OCI-LY7 (cell line): ENCODE results near the gene CLP1. TPM values are rescaled to one million over a fixed set of nuclear protein-coding genes. Genes with fewer than 3 reads are reported as not detected.

ENCODE experiments used
- BruUV-seq: library from RNA; stranded (reverse); fragments of 400-500 nt; replicated peaks from 2 replicates; lab custom pipeline; 2021; lab: Mats Ljungman, UMichigan
- CTCF ChIA-PET: fragments of 300-600 bp; sonication (Branson Sonifier 250); formaldehyde crosslinking; loops from one replicate; lab custom pipeline; 2022; ENCODE audit warnings: antibody characterized with exemption; ENCODE audit not compliant: unreplicated experiment; lab: Charles Lee
- POLR2A ChIA-PET: fragments of 300-600 bp; sonication (Branson Sonifier 250); formaldehyde crosslinking; loops from one replicate; lab custom pipeline; 2022; ENCODE audit warnings: antibody characterized with exemption; lab: Charles Lee
- DNase-seq: peaks from one replicate; pipeline ENCODE4 v3.0.0-alpha.2; 2015; ENCODE audit warnings: low spot score
- H2AFZ ChIP-seq: fragments of 200-600 bp; sonication (generic), shearing (Covaris generic); 2 replicates; pipeline ENCODE4 v1.6.1; 2014; ENCODE audit warnings: mild to moderate bottlenecking, antibody characterized with exemption, low read length, moderate library complexity
- H3K27ac ChIP-seq: fragments of 200-600 bp; sonication (generic); 2 replicates; pipeline ENCODE4 v1.5.1; 2014; ENCODE audit warnings: mixed run types, low read depth, mild to moderate bottlenecking, moderate library complexity, low read length, inconsistent platforms; ENCODE audit not compliant: poor library complexity, severe bottlenecking
- H3K36me3 ChIP-seq: fragments of 200-600 bp; sonication (generic); 2 replicates; pipeline ENCODE4 v1.6.1; 2014; ENCODE audit warnings: mild to moderate bottlenecking, antibody characterized with exemption, low read length, moderate library complexity, mixed read lengths; ENCODE audit not compliant: insufficient read depth
- H3K4me1 ChIP-seq: fragments of 200-600 bp; sonication (generic); 2 replicates; pipeline ENCODE4 v1.5.1; 2014; ENCODE audit warnings: mild to moderate bottlenecking, low read length; ENCODE audit not compliant: insufficient read depth, poor library complexity, severe bottlenecking
- H3K4me2 ChIP-seq: fragments of 200-600 bp; sonication (generic); 2 replicates; pipeline ENCODE4 v1.6.1; 2014; ENCODE audit warnings: mild to moderate bottlenecking, low read length
- H3K4me3 ChIP-seq: fragments of 200-600 bp; sonication (generic); 2 replicates; pipeline ENCODE4 v1.5.1; 2014; ENCODE audit warnings: mild to moderate bottlenecking, low read depth, low read length; ENCODE audit not compliant: poor library complexity, severe bottlenecking
- H3K79me2 ChIP-seq: fragments of 200-600 bp; sonication (generic); 2 replicates; pipeline ENCODE4 v1.6.1; 2016; ENCODE audit warnings: low read depth, mild to moderate bottlenecking, low read length, moderate library complexity, mixed read lengths; ENCODE audit not compliant: insufficient read depth
- H3K9me2 ChIP-seq: fragments of 200-600 bp; sonication (generic); 2 replicates; pipeline ENCODE4 v1.6.1; 2016; ENCODE audit warnings: mild to moderate bottlenecking, low read length, mixed read lengths; ENCODE audit not compliant: insufficient read depth
- H3K9me3 ChIP-seq: fragments of 200-600 bp; sonication (generic); 2 replicates; pipeline ENCODE4 v1.6.1; 2014; ENCODE audit warnings: mild to moderate bottlenecking, mixed run types, low read length, mixed read lengths
- H4K20me1 ChIP-seq: fragments of 200-600 bp; sonication (generic); 2 replicates; pipeline ENCODE4 v1.6.1; 2014; ENCODE audit warnings: mild to moderate bottlenecking, antibody characterized with exemption, low read length, moderate library complexity, mixed read lengths; ENCODE audit not compliant: insufficient read depth
- EZH2phosphoT487 ChIP-seq: fragments of 200-600 bp; sonication (generic); IDR thresholded peaks from 2 replicates; pipeline ENCODE4 v1.6.1; 2018; ENCODE audit warnings: low read depth, borderline replicate concordance, mild to moderate bottlenecking, mixed run types, antibody characterized with exemption, low read length, moderate library complexity, mixed read lengths
- intact Hi-C: fragments of 100-400 bp; cut with micrococcal nuclease; formaldehyde crosslinking; loops from one replicate; pipeline ENCODE4 v1.10.0; 2022; ENCODE audit not compliant: unreplicated experiment
- total RNA-seq, 2 experiments: library from RNA; depleted of rRNA in 1 of 2; stranded (reverse); fragments of >200 nt in 1 of 2; shearing (Covaris generic) in 1 of 2; gene quantifications; 2 replicates each; pipeline ENCODE4 v1.2.3, GENCODE V29; 2014 to 2022
- TF ChIP-seq, protein P1 (sequence below): fragments of 200-600 bp; sonication (generic); conservative IDR thresholded peaks from 2 replicates; pipeline ENCODE4 v1.5.1; 2014; ENCODE audit warnings: mild to moderate bottlenecking, antibody characterized with exemption, low read length, moderate library complexity, mixed read lengths

The CLP1 gene
- total RNA-seq, 2 experiments from 2014 or later: 18.5 to 20.8 TPM

- Histone ChIP-seq H3K27ac (no peak overlapping the region), H2AFZ (peak overlapping the region; percentile 60; the same call in 1 of the 2 replicates), H3K4me1 (peaks cover 29% of the 10 kb centered on the region), H3K79me2 (no peaks in the 10 kb centered on the region), H3K36me3 (no peaks in the 10 kb centered on the region), H3K4me2 (no peak overlapping the region), H3K9me3 (no peaks in the 10 kb centered on the region), H3K9me2 (no peaks in the 10 kb centered on the region), H4K20me1 (no peaks in the 10 kb centered on the region), H3K4me3 (no peak overlapping the region)
- DNase-seq: no peak
- BruUV-seq: no TSS peak
- ChIA-PET CTCF (no interaction called here), POLR2A (interaction anchor here (0.5 to 1.5 kb wide), 2 partner anchors 15 to 69 kb away, joined by 3 to 7 read pairs; no protein-coding TSS in a partner anchor)
- TF ChIP-seq EZH2phosphoT487: no peak
- TF ChIP-seq, protein P1, sequence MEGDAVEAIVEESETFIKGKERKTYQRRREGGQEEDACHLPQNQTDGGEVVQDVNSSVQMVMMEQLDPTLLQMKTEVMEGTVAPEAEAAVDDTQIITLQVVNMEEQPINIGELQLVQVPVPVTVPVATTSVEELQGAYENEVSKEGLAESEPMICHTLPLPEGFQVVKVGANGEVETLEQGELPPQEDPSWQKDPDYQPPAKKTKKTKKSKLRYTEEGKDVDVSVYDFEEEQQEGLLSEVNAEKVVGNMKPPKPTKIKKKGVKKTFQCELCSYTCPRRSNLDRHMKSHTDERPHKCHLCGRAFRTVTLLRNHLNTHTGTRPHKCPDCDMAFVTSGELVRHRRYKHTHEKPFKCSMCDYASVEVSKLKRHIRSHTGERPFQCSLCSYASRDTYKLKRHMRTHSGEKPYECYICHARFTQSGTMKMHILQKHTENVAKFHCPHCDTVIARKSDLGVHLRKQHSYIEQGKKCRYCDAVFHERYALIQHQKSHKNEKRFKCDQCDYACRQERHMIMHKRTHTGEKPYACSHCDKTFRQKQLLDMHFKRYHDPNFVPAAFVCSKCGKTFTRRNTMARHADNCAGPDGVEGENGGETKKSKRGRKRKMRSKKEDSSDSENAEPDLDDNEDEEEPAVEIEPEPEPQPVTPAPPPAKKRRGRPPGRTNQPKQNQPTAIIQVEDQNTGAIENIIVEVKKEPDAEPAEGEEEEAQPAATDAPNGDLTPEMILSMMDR: no peak
- intact Hi-C loops: no loop called here
Measured at GRCh38 chr11:57638005-57638781, 19.4 kb upstream of the CLP1 start.

DNA sequence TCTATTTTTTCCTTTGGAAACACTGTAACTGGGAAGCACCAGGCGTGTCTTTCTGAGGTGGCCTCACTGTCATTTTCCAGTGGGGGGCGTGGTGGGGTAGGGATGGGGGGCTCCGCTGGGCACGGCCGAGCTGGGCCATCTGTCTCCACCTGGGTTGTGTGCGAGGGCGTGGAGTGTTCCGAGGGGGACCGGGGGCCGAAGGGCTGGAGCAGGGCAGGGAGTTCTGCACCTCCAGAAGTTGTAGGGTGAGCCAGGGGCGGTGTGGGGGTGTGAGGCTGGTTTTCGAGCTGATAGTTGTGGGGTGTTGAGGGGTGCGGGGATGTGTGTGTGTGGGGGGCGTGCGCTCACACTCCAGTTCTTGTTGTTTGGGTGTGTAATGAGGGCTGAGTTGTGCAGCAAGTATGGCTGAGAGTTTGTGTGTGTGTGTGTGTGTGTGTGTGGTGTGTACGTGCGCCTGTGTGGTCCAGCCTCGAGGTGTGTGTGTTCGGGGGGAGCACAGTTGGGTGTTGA, 18.7 kb upstream of the CLP1 start:
- ChIA-PET POLR2A (interaction anchor here (2.6 kb wide), 1 partner anchor 13 kb away, joined by 5 read pairs; no protein-coding TSS in a partner anchor), CTCF (no interaction called here)
- Histone ChIP-seq H3K9me3 (no peaks in the 10 kb centered on the region), H4K20me1 (no peaks in the 10 kb centered on the region), H3K9me2 (no peaks in the 10 kb centered on the region), H3K4me3 (no peak overlapping the region), H3K4me1 (peaks cover 29% of the 10 kb centered on the region), H3K79me2 (no peaks in the 10 kb centered on the region), H3K36me3 (no peaks in the 10 kb centered on the region), H3K4me2 (no peak overlapping the region; the same call in 1 of the 2 replicates), H3K27ac (no peak overlapping the region), H2AFZ (peak overlapping the region; percentile 60)
- no peak for DNase-seq
- no peak for TF ChIP-seq EZH2phosphoT487
- TF ChIP-seq, protein P1: peak; percentile 26; the same call in 1 of the 2 replicates
- intact Hi-C loops: no loop called here
- BruUV-seq: no TSS peak
